ENCODE results near the gene NCF2.

NCF2 gene

GRCh38 chr1:183580281-183580682 lies 10.0 kb downstream of the NCF2 start:
- DNase-seq (ENCODE audit: low read depth): no peak
- in situ Hi-C loops (cut with HindIII; ENCODE audit: low sequenced_read_pairs): no loop called here
- no peak overlapping the region for H3K4me3 ChIP-seq (ENCODE audit: low read depth, low read length)
- no peak for TF ChIP-seq CTCF (IDR thresholded peaks at IDR 0.05; ENCODE audit: low read depth, low read length, missing control alignments)

DNA sequence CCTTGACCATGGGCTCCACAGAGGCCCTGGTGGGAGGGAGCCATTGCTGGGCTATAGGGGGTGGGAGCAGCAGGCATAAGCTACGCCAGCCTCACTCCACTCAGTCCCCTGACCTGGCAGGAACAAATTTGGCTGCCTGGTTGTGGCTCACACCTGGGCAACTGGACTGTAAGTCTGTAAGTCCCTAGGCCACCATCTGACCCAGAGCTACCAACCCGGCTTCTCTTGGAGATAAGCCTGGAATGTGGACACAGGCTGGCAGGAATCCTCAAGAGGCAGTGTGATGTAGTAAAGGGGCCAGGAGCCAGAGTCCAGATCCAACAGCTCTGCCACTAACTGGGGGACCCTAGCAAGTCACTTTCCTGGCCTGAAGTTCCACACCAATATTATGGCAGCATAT lies 11.4 kb downstream of the NCF2 start:
- TF ChIP-seq CTCF (IDR thresholded peaks at IDR 0.05; ENCODE audit: low read depth, low read length, missing control alignments): no peak
- no peak overlapping the region for H3K4me3 ChIP-seq (ENCODE audit: low read depth, low read length)
- in situ Hi-C loops (cut with HindIII; ENCODE audit: low sequenced_read_pairs): no loop called here
- no peak for DNase-seq (ENCODE audit: low read depth)

GRCh38 chr1:183577897-183578465 lies 12.3 kb downstream of the NCF2 start:
- no peak overlapping the region for H3K4me3 ChIP-seq (ENCODE audit: low read depth, low read length)

DNA sequence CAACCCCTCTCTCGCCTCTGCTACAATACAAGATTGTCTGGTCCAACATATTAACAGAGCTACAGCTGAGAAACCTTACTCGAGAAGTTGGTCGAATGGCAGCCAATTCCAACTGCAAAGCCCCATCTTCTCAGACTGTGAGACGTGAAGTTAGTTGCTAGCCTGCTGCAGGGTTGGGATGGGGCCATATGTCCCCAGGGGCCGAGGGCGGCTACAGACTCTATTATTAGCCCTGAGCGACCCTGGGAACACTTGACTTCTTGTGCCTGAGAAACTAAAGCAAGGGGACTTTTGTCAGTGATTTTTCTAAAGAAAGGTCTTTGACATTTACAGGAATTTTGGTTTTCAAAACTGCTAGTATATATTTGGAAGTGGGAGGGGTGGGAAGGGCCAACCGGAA lies 13.7 kb downstream of the NCF2 start:
- in situ Hi-C loops (cut with HindIII; ENCODE audit: low sequenced_read_pairs): no loop called here
- no peak for DNase-seq (ENCODE audit: low read depth)
- TF ChIP-seq CTCF (IDR thresholded peaks at IDR 0.05; ENCODE audit: low read depth, low read length, missing control alignments): no peak
- no peak overlapping the region for H3K4me3 ChIP-seq (ENCODE audit: low read depth, low read length)

More at GRCh38 chr1:183577897-183578465, 12.3 kb downstream of the NCF2 start:
- in situ Hi-C loops (cut with HindIII; ENCODE audit: low sequenced_read_pairs): no loop called here
- DNase-seq (ENCODE audit: low read depth): no peak
- no peak for TF ChIP-seq CTCF (IDR thresholded peaks at IDR 0.05; ENCODE audit: low read depth, low read length, missing control alignments)

- no peak for DNase-seq (ENCODE audit: low read depth)
- no peak overlapping the region for H3K4me3 ChIP-seq (ENCODE audit: low read depth, low read length)
- TF ChIP-seq CTCF (IDR thresholded peaks at IDR 0.05; ENCODE audit: low read depth, low read length, missing control alignments): no peak
- in situ Hi-C loops (cut with HindIII; ENCODE audit: low sequenced_read_pairs): no loop called here
Measured at GRCh38 chr1:183575606-183576005, 14.7 kb downstream of the NCF2 start.

GRCh38 chr1:183572721-183573120 lies 17.5 kb downstream of the NCF2 start:
- in situ Hi-C loops (cut with HindIII; ENCODE audit: low sequenced_read_pairs): no loop called here
- no peak overlapping the region for H3K4me3 ChIP-seq (ENCODE audit: low read depth, low read length)
- DNase-seq (ENCODE audit: low read depth): no peak
- no peak for TF ChIP-seq CTCF (IDR thresholded peaks at IDR 0.05; ENCODE audit: low read depth, low read length, missing control alignments)
